GM04504 (cell line): ENCODE results near the gene ALDH18A1.
"Not testable (repeated sequence)": the region's sequence is repeated elsewhere in the genome, so short reads cannot be mapped to it uniquely, and the experiment has no call there.

Experiments used
- DNase-seq: peaks from one replicate; pipeline ENCODE4 v3.0.0-alpha.2; 2012; ENCODE audit warnings: low read depth

The ALDH18A1 gene

DNA sequence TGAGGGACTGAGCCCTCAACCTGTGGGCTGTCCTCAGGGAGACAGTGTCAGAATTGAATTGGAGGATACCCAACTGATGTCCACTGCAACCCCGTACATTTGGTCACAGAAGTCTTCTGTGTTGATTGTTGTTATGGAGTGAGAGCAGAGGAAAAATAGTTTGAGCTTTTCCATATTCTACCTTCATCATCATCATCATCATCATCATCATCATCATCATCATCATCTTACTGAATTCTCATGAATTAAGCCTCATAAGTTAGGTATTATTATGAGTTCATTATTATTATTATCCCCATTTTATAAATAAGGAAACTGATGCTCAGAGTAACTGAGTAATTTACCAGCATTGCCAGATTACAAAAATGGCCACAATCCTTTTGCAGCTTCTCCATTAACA, 8.4 kb downstream of the ALDH18A1 start:
- no peak for DNase-seq

DNA sequence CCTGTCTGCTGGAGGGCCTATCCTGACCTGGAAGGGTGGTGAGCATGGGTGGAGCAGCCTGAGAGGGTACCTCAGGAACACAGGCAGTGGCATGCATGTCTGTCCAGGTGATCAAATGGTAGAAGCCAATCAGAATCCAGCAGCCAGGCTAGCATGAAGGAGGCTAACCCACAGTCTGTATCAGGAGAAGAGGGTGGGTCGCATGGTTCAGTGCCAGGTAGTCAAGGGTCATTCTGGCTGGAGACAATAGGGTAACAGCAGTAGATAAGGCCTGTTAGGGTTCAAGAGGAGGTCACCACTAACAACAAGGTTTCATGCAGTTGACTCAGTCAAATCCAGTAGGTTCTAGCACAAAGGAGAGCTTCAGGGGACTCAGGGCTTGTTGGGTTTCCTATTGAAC, 10.4 kb downstream of the ALDH18A1 start:
- DNase-seq = no peak

DNA sequence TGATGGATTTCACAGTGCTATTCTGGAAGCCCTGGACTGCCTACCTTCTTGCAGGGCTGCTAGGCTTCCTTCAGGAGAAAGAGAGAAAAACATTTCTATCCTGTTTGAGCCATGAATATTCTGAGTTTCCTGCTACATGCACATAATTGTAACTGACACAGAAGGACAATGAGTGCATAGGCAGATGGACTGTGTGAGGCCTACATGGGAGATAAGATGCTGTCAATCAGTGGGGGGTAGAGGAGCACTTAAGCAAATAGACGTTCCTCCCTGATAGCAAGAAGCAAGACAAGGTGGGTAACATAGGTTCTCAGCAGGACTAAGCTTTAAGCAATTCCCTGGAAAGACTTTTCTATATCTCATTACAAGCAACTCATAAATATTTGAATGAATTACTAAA, 11.6 kb downstream of the ALDH18A1 start:
- no peak for DNase-seq

DNA sequence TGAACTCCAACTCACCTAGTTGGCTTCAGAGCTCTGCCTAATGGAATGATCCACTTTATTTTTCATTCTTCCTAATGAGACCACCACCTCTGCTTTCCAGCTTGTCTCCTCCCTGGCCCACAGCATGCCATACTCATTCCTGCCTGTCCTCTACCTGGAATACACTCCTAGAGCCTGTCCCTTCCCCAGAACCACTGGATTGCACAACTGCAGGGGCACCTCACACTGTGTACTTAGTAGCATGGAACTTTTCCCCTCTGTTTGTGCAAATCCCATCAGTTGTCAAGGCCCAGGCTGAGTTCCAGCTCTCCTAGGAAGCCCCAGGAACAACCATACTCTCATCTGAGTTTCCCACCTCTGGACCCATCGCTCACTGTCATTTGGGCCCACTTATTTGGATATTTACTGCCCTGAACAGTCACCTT, 15.6 kb downstream of the ALDH18A1 start:
- no peak for DNase-seq

DNA sequence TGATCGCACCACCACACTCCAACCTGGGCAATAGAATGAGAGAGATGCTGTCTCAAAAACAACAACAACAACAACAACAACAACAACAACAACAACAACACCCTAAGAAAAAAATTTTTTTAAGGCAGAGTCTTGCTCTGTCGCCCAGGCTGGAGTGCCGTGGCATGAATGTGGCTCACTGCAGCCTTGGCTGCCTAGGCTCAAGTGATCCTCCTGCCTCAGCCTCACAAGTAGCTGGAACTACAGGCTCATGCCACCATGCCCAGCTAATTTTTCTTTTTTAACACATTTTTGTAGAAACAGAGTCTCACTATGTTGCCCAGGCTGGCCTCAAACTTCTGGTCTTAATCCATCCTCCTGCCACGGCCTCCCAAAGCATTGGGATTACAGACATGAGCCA, 18.6 kb downstream of the ALDH18A1 start:
- no peak for DNase-seq

DNA sequence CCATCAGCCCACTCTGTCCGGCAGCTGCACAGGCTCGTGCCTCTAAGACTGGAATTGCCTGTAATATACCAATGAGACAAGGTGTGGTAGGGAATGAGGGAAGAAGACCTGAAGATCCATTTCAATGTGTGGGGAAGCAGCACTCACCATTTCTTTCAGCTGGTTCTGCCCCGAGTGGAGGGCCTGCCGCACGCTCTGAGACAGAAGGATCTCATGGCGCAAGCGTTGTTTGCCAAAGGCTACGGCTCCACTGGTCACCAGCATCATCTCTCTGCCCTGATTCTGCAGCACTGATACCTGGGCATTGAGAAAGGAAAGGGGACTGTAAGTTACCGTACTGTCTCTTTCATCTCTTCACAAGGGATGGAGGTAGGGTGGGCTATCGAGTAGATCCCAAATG, 19.4 kb downstream of the ALDH18A1 start:
- no peak for DNase-seq

DNA sequence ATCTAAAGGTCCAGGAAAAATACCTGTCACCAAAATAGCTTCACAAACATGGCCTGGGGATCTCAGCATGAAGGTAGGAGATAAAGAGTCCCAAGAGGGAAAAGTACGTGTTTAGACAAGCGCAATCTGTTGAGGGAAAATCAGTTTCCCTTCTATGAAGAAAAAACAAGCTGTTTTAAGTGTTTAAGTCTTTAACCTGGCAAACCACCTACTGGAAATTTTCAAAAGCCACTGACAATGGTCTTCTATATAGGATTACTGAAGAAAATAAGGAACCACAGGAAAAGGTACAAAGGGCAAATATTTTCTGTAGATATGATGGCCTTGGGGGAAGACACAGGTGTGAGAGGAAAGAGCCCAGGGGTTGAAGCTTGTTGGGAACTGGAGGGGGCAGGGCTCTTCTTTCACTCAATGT, 21.2 kb downstream of the ALDH18A1 start:
- no peak for DNase-seq

DNA sequence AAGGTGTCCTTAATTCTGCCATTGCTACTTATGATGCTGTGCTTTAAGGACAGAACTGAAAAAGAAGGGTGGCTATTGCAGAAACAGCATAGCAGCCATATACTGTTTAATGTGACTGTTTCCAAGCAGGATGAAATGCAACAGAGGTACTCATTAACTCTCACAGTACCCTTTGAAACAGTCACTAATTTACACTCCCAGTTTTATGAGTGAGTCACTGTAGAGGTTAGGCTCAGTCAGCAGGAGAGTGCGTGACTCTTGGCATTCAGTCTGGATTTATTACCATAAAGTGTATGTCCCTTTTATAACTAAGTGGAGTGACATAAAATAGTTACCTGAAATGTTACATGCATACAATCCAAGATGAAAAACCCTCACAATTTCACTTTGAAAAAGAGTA, 27.7 kb downstream of the ALDH18A1 start:
- peak; percentile 5 for DNase-seq

DNA sequence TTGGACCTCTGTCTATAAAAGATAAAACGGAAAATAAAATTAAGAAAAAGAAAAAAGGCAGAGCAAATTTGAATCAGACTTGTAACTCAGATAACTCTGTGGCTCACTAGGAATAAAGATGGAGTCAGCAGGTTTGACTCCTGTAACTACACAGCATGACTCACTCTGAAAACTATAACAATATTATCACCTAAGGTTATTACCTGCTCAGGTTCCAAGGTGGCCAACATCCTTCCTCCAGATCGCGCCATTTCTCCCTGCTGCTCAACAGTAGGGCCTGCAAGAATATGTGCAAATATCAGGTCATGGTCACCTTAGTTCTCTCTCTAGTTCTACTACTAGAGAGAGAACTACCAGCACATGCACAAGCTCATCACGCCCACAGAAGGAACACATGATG, 30.0 kb downstream of the ALDH18A1 start:
- no peak for DNase-seq

DNA sequence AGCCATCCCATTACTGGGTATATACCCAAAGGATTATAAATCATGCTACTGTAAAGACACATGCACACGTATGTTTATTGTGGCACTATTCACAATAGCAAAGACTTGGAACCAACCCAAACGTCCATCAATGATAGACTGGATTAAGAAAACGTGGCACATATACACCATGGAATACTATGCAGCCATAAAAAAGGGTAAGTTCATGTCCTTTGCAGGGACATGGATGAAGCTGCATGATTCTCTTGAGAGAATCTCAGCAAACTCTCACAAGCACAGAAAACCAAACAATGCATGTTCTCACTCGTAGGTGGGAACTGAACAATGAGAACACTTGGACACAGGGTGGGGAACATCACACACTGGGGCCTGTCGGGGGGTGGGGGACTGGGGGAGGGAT, 36.1 kb downstream of the ALDH18A1 start:
- not testable (repeated sequence) for DNase-seq

DNA sequence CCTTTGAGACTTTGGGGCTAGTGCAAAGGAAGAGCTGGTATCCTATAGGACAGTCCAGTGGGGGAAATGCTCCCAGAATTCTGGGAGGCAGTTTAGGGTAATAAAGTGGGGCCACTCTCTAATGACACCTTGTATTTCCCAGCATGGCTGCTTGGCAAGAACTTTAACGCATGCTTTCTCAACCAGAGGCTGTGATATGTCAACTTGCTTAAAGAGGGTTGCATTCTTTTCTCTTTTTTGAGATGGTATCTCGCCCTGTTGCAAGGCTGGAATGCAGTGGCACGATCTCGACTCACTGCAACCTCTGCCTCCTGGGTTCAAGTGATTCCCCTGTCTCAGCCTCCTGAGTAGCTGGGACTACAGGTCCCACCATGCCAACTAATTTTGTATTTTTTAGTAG, 38.4 kb downstream of the ALDH18A1 start:
- no peak for DNase-seq

DNA sequence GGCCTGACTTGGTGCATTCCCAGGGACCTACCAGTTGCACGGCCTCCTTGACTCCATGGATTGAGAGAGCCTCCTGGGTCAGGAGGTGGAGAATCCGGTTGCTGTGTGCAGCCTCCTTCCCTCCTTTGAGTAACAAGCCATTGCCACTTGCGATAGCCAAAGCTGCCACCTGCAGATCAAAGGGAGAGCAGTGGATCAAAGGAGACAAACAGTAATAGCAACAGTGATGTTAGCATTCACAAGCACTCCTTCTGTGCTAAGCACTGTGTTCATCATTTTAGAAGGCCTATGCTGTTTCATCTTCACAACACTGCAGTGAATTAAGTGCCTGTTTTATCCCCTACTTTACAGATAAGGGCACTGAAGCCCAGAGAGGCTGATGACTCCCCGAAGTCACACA, 40.1 kb downstream of the ALDH18A1 start:
- no peak for DNase-seq

DNA sequence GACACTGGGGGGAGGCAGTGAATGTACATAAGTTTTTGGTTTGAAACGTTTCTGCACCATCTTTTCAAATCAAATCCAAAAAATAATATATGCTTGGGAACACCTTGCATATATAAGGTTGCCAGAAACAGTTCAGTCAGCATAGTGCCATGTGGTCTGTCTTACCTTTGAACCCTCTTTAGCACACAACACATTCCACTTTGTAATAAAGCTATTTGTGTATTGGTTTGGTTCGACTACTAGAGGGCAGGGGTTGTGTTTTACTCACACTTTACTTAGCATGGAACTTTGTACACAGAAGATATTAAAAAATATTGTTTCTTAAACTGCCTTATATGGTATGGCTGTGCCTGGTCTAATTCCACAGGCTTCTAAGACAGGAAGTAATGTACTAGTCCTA, 43.2 kb downstream of the ALDH18A1 start:
- no peak for DNase-seq

DNA sequence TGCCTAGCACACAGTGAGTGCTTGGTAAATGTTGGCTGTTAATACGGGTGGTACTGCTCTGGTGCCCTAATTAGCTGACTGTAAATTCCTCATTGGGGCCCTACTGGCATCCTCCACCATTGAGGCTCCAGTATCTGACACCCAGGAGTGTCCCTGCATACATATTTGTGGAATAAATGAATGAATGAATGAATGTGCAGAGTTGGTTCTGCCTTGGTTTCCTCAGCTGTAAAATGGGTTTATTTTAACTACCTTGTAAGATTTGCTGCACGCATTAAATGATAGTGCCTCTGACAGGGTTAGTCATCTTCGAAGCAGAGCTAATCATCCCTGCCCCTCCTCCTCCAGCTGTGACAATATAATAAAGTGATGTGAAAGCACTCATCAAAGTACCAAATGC, 45.8 kb downstream of the ALDH18A1 start:
- DNase-seq = no peak

DNA sequence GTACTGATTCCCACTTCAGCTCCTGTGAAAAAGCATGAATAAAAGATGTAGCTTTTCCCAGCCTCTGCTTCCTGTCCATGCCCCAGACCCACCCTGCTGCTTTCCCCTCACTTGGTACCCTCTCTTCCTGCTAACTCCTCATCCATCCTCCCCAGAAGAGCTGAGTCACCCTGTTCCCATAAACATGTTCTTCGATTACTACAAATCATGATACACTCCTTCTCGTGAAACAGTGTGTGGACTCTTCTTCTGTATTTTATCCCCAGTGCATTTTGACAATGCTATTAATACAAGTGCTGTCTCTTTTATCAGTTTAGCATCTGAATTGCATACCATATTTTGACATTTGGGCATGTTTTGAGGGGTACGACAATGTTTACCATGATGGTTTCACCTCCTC, 49.6 kb downstream of the ALDH18A1 start:
- no peak for DNase-seq

DNA sequence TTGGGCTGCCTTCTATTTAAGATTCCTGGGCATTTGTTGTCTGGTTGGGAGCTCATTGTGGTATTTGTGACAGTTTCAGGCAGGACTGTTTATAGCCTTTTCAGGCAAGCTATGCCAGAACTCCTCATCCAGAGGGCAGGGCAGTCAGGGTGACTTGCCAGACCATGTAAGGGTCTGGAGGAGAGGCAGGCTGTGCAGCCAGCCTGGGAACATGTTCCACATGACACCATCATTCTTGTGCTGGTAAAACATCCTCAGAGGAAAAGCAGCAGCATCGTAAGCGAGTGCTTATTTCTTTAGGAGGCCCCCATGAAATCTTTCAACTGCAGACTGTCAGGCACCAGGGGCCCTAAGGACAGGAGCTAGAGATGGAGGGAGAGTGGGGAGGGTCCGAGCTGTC, 51.3 kb downstream of the ALDH18A1 start:
- DNase-seq = no peak

DNA sequence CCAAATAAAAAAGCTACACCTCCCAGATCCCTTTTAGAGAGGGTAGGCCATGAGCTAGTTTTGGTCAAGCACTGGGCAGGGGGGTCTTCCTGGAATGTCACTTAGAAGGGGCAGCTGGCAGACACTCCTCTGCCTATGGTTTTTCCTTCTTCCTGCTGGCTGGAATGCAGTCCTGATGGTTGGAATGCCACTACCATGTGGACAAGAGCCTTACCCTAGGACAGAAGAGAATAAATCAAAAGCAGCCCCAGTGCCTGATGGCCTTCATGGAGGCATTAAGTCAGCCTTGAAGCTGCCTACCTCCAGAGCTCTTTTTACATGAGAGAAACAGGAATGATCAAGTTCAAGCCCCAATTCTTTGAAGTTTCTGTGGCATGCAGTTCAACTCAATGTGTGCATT, 51.9 kb downstream of the ALDH18A1 start:
- DNase-seq = no peak

DNA sequence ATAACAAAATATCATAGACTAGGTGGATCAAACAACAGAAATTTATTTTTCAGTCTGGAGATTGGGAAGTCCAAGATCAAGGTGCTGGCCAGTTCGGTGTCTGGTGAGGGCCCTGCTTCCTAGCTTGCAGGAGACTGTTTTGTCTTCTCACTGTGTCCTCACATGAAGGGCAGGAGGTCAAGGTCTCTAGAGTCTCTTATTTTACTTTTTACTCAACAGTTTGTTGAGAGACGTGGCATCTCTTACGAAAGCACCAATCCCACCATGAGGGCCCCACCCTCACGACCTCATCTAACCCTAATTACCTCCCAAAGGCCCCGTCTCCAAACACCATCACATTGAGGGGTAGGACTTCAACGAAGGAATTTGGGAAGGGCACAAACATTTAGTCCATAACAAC, 54.1 kb downstream of the ALDH18A1 start:
- no peak for DNase-seq

DNA sequence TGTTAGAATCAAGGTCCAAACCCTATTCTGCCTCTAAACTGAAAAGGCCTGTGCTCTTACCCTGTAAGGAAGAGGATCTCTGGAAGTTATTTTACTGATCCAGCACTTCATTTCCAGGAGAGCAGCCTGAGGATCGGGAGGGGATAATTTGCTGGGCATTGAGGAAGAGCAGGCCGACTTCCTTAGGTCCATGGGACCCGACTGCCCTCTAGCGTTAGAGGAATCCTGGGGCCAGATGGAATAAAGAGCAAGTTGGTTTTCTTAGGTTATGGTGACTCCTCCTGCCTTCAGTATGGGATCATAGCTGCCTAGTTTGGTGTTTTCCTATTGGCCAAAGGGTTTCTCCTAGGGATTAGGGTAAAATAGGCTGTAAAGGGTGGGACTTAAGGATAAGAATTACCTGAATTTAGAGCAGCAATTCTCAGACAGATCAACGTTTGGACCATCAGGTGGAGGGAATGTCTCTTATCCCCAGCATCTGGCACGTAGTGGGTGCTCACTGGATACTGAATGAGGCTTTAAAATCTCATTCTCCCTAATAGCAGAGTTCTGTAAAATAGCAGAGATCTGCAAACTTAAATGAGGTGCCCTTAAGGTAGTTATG, 55.3 kb downstream of the ALDH18A1 start:
- DNase-seq = peak; percentile 68

DNA sequence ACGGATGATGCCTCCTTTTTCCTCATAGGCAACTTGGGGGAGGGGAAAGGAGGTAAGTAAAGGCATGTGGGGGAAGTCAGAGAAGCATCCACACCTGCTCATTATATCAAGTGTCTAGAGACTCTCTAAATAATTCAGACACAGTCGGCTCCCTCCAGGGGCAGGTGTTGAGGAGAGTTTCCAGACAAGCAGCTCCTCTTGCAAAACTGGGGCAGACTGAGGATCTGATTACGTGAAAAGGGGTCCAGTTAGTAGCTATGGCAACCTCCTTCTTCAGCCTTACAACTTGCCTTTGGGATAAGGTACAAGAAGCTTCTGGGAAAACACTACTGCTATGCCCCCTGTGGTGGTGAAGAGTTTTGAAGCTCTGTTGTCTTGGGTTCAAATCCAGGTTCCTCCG, 56.4 kb downstream of the ALDH18A1 start:
- DNase-seq = no peak

DNA sequence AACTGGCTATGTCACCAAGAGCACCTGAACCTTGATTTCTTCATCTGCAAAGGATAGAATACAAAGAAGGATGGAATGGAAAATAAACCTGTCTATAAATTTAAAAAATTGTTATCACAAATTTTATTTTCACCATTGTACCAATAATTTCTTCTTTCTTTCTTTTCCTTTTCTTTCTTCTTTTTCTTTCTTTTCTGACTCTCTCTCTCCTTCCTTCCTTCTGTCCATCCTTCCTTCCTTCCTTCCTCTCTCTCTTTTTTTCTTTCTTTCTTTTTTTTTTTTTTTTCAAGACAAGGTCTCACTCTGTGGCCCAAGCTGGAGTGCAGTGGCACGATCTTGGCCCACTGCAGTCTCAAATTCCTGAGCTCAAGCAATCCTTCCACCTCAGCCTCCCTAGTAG, 58.7 kb downstream of the ALDH18A1 start:
- DNase-seq = no peak

DNA sequence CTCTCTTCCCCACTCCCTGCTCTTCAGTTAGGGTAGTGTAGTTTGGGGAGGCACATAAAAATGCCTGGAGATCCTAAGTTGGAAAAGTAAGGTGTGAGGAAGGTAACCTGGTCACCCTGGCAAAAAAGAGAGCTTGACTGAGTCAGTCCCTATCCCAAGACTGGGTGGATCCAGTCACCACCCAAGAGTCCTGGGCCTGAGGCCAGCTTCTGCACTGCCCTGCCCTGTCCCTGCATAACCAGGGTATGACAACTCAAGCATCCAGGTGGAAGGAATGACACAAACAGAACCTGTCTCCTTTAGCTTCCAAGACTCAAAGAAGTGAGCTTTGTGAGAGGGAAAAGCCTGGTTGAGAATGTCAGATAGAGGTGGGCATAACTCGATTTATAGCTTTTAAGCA, 68.5 kb downstream of the ALDH18A1 start:
- no peak for DNase-seq

DNA sequence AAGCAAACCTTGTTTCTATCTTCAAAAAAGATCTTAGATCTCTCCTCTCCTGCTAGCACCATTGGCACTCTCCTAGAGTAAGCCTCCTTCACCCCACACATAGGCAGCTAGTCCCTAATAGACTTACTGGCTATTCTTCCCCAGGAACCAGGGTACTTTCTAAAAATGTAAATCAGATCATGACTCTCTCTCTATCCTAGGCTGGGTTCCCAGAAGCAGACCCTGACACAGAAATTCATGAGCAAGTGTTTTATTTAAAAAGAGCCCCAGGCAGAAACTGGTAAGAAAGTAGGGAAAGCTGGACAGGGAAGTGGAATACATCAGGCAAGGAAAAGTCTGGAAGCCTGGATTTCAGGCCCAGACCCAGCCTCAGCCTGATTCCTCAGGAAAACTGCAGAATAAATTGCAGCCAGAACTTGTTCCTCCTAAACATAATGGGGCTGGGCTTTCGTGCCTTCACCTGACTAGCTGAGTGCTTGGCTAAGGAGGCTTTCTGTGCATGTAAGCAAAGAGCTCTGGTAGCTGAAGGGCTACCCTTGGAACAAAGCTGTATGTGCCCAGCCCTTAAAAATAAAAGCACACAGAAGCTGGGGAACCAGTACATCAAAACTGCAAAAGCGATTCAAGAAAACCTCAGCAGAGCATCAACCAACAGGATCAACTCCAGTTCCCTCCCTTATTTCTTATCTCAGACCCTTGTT, 76.5 kb downstream of the ALDH18A1 start:
- no peak for DNase-seq

DNA sequence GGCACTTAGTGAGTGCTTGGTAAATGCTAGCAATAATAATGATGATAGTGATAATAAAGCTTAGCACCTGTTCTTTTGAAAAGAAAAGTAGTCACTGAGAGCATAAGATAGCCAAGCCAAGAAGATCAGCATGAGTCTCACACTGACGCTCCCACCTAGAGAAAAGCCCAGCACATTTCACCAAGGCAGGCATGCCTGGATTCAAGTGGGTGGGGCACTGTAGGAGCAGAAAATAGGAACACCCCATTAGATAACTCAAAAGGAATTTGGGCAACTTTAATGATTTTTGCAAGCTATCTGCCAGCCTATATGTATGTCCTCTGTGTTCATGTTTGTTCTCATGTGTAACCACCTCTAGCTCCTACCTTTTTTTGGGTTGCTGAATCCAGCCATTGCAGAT, 77.2 kb downstream of the ALDH18A1 start:
- DNase-seq = no peak
